LNCAP (cell line): ENCODE results near the gene EWSR1.

Source experiments
- TF ChIP-seq, protein P1 (sequence below): fragments of 450-650 bp; IDR thresholded peaks from 2 replicates; pipeline ENCODE4 v1.5.1; 2017; ENCODE audit warnings: mild to moderate bottlenecking

Gene EWSR1

DNA sequence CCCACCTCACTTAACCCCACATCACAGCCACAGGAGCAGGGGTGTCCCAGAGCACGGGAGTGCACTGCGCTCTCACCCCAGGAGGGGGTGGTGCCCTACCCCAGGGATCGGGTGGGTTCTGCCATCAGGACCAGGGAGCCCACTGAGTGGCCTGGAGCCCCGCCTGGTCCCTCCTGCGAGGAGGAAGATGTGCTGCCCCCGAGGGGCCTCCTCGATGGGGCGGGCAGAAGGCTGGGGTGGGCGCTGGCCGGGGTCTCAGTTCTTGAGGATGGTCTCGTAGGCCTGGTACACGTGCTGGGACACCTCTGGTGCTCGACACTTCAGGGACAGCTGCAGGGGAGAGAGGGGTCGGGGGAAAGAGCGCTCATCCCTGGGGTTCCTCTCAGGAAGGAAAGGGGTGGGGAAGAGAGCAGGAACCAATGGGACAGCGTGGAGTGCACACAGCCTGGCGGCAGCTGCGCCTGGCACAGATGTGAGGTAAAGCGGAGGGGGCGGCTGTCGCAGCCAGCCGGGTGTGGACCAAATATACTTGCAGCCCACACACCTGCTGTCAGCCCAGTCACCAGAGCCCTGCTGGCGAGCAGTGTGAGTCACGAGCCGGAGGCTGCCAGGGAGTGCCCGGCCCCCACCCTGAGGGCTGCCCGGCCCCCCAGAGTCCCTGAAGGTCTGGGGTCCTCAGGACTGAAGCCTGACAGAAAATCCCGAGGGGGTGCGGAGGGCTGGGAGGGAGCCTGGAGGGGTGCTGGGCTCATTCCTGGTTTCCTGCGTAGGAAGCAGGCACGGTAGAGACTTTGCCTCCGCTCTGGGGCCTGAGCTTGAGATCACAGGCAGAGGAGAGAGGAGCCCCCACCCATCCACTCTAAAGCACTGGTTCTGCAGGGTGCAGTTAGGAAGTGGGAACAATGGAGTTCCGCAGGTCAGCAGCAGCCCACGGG is 60.8 kb downstream of the EWSR1 start:
- TF ChIP-seq, protein P1, sequence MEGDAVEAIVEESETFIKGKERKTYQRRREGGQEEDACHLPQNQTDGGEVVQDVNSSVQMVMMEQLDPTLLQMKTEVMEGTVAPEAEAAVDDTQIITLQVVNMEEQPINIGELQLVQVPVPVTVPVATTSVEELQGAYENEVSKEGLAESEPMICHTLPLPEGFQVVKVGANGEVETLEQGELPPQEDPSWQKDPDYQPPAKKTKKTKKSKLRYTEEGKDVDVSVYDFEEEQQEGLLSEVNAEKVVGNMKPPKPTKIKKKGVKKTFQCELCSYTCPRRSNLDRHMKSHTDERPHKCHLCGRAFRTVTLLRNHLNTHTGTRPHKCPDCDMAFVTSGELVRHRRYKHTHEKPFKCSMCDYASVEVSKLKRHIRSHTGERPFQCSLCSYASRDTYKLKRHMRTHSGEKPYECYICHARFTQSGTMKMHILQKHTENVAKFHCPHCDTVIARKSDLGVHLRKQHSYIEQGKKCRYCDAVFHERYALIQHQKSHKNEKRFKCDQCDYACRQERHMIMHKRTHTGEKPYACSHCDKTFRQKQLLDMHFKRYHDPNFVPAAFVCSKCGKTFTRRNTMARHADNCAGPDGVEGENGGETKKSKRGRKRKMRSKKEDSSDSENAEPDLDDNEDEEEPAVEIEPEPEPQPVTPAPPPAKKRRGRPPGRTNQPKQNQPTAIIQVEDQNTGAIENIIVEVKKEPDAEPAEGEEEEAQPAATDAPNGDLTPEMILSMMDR = no peak

DNA sequence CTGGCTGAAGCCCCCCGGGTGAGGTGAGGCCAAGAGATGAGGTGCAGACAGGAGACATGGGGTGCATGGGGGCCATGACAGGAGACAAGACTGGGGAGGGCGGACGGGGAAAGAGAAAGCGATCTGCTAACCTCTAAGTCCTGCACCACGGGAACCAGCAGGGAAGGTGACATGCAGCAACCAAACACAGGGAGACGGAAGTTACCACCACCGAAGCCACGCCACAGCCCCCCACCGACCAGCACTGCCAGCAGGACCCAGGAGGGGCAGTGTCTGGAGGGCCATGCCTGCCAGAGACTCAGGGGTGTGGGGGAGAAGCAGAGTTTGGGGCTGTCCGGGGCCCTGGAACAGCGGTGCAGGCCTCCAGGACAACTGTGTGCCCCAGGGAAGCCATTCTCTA is 61.5 kb downstream of the EWSR1 start:
- TF ChIP-seq, protein P1 = no peak

DNA sequence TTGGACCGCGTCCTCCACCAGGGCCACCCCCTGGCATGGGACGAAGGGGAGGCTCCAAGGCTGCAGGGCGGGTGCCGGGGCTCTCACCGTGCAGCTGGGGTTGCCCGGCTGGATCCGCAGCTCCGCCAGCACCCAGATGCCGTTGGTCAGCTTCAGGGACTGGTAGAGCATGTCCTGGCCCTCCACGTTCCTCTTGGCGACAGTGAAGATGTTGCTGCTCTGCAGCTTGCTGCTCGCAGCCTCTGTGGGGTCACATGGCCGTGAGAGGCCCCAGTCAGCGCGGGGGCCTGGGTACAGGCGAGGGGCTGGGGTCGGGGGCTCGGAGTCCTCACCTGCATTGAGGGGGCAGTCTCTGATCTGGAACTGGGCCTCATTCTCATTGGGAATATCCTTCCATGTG is 62.2 kb downstream of the EWSR1 start:
- TF ChIP-seq, protein P1 = no peak

DNA sequence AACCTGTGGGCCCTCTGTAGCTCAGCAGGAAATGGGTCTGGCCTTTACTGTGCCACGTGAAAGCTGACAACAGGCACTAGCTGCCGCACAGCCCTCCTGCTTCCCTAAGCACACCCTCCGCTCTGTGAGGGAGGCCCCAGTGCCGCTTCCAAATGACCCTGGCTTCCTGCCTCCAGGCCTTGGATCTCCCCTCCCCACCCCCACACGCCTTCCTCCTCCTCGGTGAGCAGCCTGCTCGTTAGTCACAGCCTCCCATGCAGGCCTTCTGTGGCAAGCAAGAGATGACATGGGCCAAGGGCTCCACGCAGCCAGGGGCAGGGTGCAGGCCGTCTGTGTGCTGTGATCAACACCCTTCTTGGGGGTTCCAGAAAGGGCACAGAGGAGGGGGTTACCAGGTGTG is 62.7 kb downstream of the EWSR1 start:
- TF ChIP-seq, protein P1 = no peak

DNA sequence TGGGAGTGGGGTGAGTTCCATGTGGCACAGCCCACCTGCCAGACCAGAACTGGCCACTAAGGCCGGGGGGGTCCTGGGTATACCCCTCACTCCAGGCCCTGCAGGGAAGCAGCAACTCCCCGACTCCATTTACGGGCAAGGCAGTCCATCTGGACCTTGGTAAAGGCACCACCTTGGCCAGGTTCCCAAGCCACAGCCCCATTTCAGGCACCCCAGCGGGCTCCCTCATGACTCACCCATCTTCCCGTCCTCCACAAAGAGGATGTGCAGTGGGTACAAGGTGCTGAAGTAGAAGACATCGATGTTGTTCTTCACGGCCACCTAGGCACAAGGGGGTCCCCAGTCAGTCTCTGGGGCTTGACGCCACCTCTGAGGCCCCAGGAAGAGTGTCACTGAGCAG is 63.1 kb downstream of the EWSR1 start:
- TF ChIP-seq, protein P1 = no peak

DNA sequence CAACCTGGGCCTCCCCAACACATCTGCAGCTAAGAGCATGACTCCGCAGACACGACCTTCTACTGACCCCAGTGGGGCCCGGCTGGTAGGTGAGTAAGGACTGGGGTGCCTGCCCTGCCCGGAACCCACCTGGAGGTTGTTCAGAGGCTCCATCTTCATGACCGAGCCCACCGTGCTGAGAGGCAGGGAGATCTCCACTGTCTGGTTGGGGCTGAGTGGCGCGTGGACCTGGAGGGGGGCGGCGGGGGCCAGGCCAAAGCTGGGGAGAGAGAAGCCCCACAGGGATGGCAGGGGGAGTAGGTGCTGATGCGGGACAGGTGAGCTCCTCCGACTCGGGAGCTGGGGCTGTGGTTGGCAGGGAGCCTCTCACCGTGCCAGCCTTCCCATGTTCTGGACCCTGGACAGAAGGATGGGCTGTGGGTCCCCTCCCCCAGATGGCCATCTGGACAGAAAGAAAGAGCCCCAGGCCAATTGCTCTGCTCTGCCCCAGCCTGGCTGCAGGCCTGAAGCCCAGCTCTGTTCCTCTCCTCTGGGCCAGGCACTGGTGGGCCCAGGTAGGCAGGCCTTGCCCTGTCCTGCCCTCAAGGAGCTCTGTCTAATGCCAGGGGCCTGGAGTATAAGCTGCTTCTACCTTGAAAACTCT is 63.7 kb downstream of the EWSR1 start:
- TF ChIP-seq, protein P1 = no peak

DNA sequence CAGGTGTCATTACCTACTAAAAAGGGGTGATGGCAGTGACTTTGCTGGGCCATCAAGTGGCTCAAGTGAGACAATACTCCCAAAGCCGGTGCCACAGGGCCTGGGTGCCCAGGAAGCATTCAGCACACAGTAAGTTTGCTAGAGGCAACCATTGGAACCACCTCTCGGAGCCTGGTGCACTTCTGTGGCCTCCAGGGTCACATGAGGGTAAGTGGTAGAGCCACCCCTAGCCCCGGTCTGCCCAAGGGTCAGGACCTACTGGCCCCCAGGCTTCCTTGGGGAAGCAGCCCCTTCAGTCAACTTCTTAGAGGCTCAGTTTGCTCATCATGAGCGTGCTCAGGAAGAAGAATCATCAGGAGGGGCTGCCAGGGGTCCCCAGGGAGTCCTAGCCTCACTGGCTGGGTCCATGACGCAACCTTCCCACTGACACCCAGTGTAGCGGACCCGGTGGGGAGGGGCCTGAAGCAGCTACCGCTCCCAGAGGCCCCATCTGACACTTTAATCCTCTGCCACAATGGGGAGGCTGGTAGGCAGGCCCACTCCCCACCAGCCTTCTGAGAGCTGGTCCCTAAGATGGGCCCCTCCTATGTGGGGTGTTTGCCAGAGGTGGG is 64.9 kb downstream of the EWSR1 start:
- TF ChIP-seq, protein P1 = no peak
